Hindlimb muscle (tissue), 1 donor: ENCODE data around the gene SMAD7. TPM values are rescaled to one million over a fixed set of nuclear protein-coding genes. Genes with fewer than 3 reads are reported as not detected.
"Not testable (repeated sequence)": the region's sequence is repeated elsewhere in the genome, so short reads cannot be mapped to it uniquely, and the experiment has no call there.

Experiments used
- DNase-seq: peaks from one replicate; pipeline ENCODE4 v3.0.0-alpha.2; 2013
- polyA plus RNA-seq: library from polyadenylated mRNA; unstranded; fragments of 120-200 nt; gene quantifications from one replicate; pipeline ENCODE4 v1.2.1, GENCODE V29; 2013; ENCODE audit not compliant: insufficient read length

The SMAD7 gene
- polyA plus RNA-seq, 1 donor: 9.2 TPM

GRCh38 chr18:48875314-48875941 is 75.3 kb downstream of the SMAD7 start:
- no peak for DNase-seq

- DNase-seq: no peak
Observed at GRCh38 chr18:48874701-48875162, 76.0 kb downstream of the SMAD7 start.

DNA sequence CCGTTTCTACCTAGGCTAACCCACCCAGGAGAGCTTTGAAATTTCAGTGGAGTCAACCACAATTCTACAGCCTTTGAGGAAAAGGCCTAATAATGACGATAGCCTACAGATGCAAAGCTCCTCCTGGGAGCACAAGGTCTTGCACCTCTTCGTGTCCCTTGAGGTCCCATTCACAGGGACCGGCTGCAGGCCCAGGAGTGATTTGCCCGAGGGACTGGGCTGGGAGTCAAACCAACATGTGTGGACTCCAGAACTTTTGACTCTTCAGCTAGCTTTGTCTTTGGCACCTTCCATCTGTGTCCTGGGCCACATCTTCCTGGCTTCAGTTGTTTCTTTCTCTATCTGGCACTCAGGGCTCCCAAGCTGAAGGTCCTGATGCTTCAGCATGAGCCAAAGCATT is 76.5 kb downstream of the SMAD7 start:
- no peak for DNase-seq

- no peak for DNase-seq
Observed at GRCh38 chr18:48872234-48873145, 78.3 kb downstream of the SMAD7 start.

DNA sequence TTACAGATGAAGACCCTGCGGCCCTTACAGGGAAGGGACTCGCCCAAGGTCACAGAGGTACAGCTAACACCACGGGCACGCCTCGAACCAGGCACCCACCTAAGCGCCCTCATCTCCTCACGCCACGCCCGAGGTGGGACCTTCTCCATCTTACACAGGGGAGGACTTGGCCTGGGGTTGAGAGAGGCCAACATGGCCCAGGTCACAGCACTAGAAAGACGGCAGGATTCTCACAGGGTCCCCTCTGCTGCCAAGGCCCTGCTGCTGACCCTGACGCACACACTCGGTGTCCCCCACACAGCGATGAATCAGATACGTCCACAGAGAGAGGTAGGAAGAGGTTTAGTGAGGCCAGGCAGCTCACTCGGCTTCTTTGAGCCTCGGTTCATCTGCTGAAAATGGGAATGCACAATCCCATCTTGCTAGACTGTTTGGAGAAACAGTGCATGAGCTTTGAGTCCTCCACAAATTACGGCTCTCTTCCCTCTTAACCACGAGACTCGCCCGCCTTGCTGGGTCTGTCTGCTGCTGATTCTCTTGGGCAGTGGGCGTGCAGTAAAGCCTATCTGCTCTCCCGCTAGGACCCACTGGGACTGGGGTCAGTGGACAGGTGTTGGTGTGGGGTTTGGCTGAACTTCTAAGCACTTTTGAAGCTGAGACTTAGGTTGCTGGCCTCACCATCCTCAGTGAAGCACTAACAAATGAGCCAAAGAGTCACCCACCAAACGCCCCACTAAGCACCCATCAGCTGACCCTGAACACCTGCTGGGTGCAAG is 79.2 kb downstream of the SMAD7 start:
- no peak for DNase-seq

DNA sequence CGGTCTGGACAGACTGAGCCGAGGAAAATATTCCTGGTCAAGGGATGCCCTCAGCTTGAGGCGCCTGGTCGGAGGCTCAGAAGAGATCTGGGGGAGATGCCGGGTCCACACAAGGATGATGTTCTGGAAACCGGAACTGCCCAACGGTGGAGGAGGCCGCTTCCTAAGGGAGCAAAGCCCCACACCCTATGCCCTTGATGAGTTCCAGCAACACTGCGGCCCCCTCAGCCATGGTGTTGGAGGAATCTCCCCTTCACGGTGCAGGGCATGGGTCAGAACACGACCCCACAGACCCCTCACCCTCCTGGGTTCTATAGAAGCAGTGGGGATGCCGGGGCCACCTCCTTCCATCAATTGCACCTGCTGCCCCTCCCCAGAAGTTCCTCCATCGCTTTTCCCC is 79.8 kb downstream of the SMAD7 start:
- DNase-seq: not testable (repeated sequence)
